Neural cell (in vitro differentiated cells): ENCODE data around the gene GNA15. TPM values are rescaled to one million over a fixed set of nuclear protein-coding genes. Genes with fewer than 3 reads are reported as not detected.

ENCODE experiments used
- H2AFZ ChIP-seq: fragments of 200-600, 300-800 bp; sonication (generic), shearing (Covaris generic); 2 replicates; pipeline ENCODE4 v1.6.0; 2014; ENCODE audit warnings: low read depth, mild to moderate bottlenecking, antibody characterized with exemption, low read length, moderate library complexity
- H3F3A ChIP-seq: fragments of 200-600 bp; shearing (Covaris generic); 2 replicates; pipeline ENCODE4 v1.6.1; 2016; ENCODE audit warnings: mild to moderate bottlenecking, moderate library complexity, mixed read lengths, antibody characterized with exemption, low read length; ENCODE audit not compliant: insufficient read depth, poor library complexity, severe bottlenecking
- H3K27ac ChIP-seq: fragments of 200-600, 300-800 bp; sonication (generic), shearing (Covaris generic); 2 replicates; pipeline ENCODE4 v1.5.1; 2014; ENCODE audit warnings: mild to moderate bottlenecking, low read length, moderate library complexity
- H3K27me3 ChIP-seq: fragments of 300-800, 200-600 bp; sonication (generic), shearing (Covaris generic); 2 replicates; pipeline ENCODE4 v1.6.0; 2014; ENCODE audit warnings: mild to moderate bottlenecking, low read depth, low read length, moderate library complexity; ENCODE audit not compliant: insufficient read depth
- H3K36me3 ChIP-seq: fragments of 300-800, 200-600 bp; sonication (generic), shearing (Covaris generic); 2 replicates; pipeline ENCODE4 v1.5.1; 2014; ENCODE audit warnings: mild to moderate bottlenecking, antibody characterized with exemption, low read length, moderate library complexity; ENCODE audit not compliant: insufficient read depth
- H3K4me2 ChIP-seq: fragments of 300-800, 200-600 bp; sonication (generic), shearing (Covaris generic); 2 replicates; pipeline ENCODE4 v1.6.0; 2014; ENCODE audit warnings: mild to moderate bottlenecking, low read length
- H3K4me3 ChIP-seq: fragments of 300-800, 200-600 bp; sonication (generic), shearing (Covaris generic); 2 replicates; pipeline ENCODE4 v1.5.1; 2014; ENCODE audit warnings: mild to moderate bottlenecking, low read length, moderate library complexity
- H3K79me2 ChIP-seq: fragments of 200-600 bp; shearing (Covaris generic); replicated peaks from 2 replicates; pipeline ENCODE4 v1.6.0; 2014; ENCODE audit warnings: mild to moderate bottlenecking, low read length, moderate library complexity; ENCODE audit not compliant: insufficient read depth
- H3K9ac ChIP-seq: fragments of 300-800, 200-600 bp; sonication (generic), shearing (Covaris generic); 2 replicates; pipeline ENCODE4 v1.6.1; 2016; ENCODE audit warnings: mild to moderate bottlenecking, low read length, mixed read lengths
- H3K9me2 ChIP-seq: fragments of 200-600 bp; shearing (Covaris generic); 2 replicates; pipeline ENCODE4 v1.6.1; 2016; ENCODE audit warnings: mild to moderate bottlenecking, low read length, mixed read lengths; ENCODE audit not compliant: insufficient read depth
- H3K9me3 ChIP-seq: fragments of 200-600, 300-800 bp; sonication (generic), shearing (Covaris generic); 2 replicates; pipeline ENCODE4 v1.6.1; 2016; ENCODE audit warnings: mild to moderate bottlenecking, mixed run types, low read length, moderate library complexity, mixed read lengths
- H4K20me1 ChIP-seq: fragments of 200-600 bp; shearing (Covaris generic); 2 replicates; pipeline ENCODE4 v1.6.1; 2016; ENCODE audit warnings: mild to moderate bottlenecking, mixed run types; ENCODE audit not compliant: insufficient read depth
- EP300 ChIP-seq: fragments of 450-650 bp; conservative IDR thresholded peaks from 2 replicates; pipeline ENCODE4 v1.6.1; 2014; ENCODE audit warnings: antibody characterized with exemption, mild to moderate bottlenecking, moderate library complexity; ENCODE audit not compliant: poor library complexity, severe bottlenecking
- EZH2 ChIP-seq: fragments of 200-600, 300-800 bp; shearing (Covaris generic), sonication (generic); IDR thresholded peaks from 2 replicates; pipeline ENCODE4 v1.6.1; 2014; ENCODE audit warnings: antibody characterized with exemption, low read length, borderline replicate concordance, mild to moderate bottlenecking; ENCODE audit not compliant: insufficient read depth, poor library complexity, severe bottlenecking
- MXI1 ChIP-seq: fragments of 450-650 bp; conservative IDR thresholded peaks from 2 replicates; pipeline ENCODE4 v1.6.1; 2014; ENCODE audit warnings: antibody characterized with exemption, mild to moderate bottlenecking; ENCODE audit not compliant: poor library complexity, severe bottlenecking
- POLR2AphosphoS5 ChIP-seq: IDR thresholded peaks from 2 replicates; pipeline ENCODE4 v1.6.1; 2012
- RAD21 ChIP-seq: fragments of 450-650 bp; conservative IDR thresholded peaks from 2 replicates; pipeline ENCODE4 v1.6.1; 2014; ENCODE audit warnings: antibody characterized with exemption, mild to moderate bottlenecking, moderate library complexity
- SMC3 ChIP-seq: fragments of 450-650 bp; conservative IDR thresholded peaks from 2 replicates; pipeline ENCODE4 v1.6.1; 2014; ENCODE audit warnings: antibody characterized with exemption, mild to moderate bottlenecking, moderate library complexity; ENCODE audit not compliant: poor library complexity
- TAF1 ChIP-seq: IDR thresholded peaks from 2 replicates; pipeline ENCODE4 v1.6.1; 2012; ENCODE audit warnings: low read depth
- polyA plus RNA-seq: library from polyadenylated mRNA; depleted of rRNA; stranded (reverse); fragments of >200 nt; gene quantifications from 2 replicates; pipeline ENCODE4 v1.2.3, GENCODE V29; 2014
- TF ChIP-seq, protein P1 (sequence below): fragments of 450-650 bp; IDR thresholded peaks from 2 replicates; pipeline ENCODE4 v1.5.1; 2014; ENCODE audit warnings: antibody characterized with exemption, mild to moderate bottlenecking, moderate library complexity; ENCODE audit not compliant: poor library complexity, severe bottlenecking
- TF ChIP-seq, protein P2 (sequence below): IDR thresholded peaks from 2 replicates; pipeline ENCODE4 v1.6.1; 2012; ENCODE audit warnings: borderline replicate concordance

GNA15 gene
- polyA plus RNA-seq, 1 donor from 2014 or later, result not detected

- Histone ChIP-seq H3K9me2 (no peaks in the 10 kb centered on the region), H3K9ac (no peak overlapping the region), H3K79me2 (no peaks in the 10 kb centered on the region), H3K4me3 (no peak overlapping the region), H3K36me3 (no peaks in the 10 kb centered on the region), H4K20me1 (no peaks in the 10 kb centered on the region), H3K9me3 (no peaks in the 10 kb centered on the region), H2AFZ (no peak overlapping the region), H3K27me3 (no peaks in the 10 kb centered on the region), H3K4me2 (no peak overlapping the region), H3F3A (no peaks in the 10 kb centered on the region), H3K27ac (no peak overlapping the region)
- TF ChIP-seq RAD21 (no peak), EP300 (no peak), EZH2 (no peak), POLR2AphosphoS5 (no peak), TAF1 (no peak), MXI1 (no peak)
- TF ChIP-seq, protein P1, sequence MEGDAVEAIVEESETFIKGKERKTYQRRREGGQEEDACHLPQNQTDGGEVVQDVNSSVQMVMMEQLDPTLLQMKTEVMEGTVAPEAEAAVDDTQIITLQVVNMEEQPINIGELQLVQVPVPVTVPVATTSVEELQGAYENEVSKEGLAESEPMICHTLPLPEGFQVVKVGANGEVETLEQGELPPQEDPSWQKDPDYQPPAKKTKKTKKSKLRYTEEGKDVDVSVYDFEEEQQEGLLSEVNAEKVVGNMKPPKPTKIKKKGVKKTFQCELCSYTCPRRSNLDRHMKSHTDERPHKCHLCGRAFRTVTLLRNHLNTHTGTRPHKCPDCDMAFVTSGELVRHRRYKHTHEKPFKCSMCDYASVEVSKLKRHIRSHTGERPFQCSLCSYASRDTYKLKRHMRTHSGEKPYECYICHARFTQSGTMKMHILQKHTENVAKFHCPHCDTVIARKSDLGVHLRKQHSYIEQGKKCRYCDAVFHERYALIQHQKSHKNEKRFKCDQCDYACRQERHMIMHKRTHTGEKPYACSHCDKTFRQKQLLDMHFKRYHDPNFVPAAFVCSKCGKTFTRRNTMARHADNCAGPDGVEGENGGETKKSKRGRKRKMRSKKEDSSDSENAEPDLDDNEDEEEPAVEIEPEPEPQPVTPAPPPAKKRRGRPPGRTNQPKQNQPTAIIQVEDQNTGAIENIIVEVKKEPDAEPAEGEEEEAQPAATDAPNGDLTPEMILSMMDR, result no peak
- TF ChIP-seq, protein P2, sequence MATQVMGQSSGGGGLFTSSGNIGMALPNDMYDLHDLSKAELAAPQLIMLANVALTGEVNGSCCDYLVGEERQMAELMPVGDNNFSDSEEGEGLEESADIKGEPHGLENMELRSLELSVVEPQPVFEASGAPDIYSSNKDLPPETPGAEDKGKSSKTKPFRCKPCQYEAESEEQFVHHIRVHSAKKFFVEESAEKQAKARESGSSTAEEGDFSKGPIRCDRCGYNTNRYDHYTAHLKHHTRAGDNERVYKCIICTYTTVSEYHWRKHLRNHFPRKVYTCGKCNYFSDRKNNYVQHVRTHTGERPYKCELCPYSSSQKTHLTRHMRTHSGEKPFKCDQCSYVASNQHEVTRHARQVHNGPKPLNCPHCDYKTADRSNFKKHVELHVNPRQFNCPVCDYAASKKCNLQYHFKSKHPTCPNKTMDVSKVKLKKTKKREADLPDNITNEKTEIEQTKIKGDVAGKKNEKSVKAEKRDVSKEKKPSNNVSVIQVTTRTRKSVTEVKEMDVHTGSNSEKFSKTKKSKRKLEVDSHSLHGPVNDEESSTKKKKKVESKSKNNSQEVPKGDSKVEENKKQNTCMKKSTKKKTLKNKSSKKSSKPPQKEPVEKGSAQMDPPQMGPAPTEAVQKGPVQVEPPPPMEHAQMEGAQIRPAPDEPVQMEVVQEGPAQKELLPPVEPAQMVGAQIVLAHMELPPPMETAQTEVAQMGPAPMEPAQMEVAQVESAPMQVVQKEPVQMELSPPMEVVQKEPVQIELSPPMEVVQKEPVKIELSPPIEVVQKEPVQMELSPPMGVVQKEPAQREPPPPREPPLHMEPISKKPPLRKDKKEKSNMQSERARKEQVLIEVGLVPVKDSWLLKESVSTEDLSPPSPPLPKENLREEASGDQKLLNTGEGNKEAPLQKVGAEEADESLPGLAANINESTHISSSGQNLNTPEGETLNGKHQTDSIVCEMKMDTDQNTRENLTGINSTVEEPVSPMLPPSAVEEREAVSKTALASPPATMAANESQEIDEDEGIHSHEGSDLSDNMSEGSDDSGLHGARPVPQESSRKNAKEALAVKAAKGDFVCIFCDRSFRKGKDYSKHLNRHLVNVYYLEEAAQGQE, result no peak
Observed at GRCh38 chr19:3194106-3195087, 58.6 kb downstream of the GNA15 start.

GRCh38 chr19:3196064-3196932 lies 60.5 kb downstream of the GNA15 start:
- Histone ChIP-seq H3K79me2 (no peaks in the 10 kb centered on the region), H3K4me3 (no peak overlapping the region), H3K9ac (no peak overlapping the region), H3K9me3 (no peaks in the 10 kb centered on the region), H3K9me2 (no peaks in the 10 kb centered on the region), H3K27me3 (no peaks in the 10 kb centered on the region), H3K36me3 (no peaks in the 10 kb centered on the region), H2AFZ (no peak overlapping the region), H3F3A (no peaks in the 10 kb centered on the region), H3K4me2 (no peak overlapping the region), H3K27ac (no peak overlapping the region), H4K20me1 (no peaks in the 10 kb centered on the region)
- no peak for TF ChIP-seq SMC3
